H1 (cell line): ENCODE measurements around the gene MED10. TPM values are rescaled to one million over a fixed set of nuclear protein-coding genes. Genes with fewer than 3 reads are reported as not detected.

Experiments used
- CTCF ChIA-PET: fragments of 300-600 bp; sonication (Branson Sonifier 250); formaldehyde crosslinking; loops from one replicate; lab custom pipeline; 2021; ENCODE audit not compliant: partially characterized antibody; lab: Charles Lee
- POLR2A ChIA-PET: fragments of 300-600 bp; sonication (Branson Sonifier 250); formaldehyde crosslinking; loops from one replicate; lab custom pipeline; 2021; ENCODE audit warnings: inconsistent platforms; ENCODE audit not compliant: partially characterized antibody; lab: Charles Lee
- DNase-seq, 2 experiments: peaks; one replicate each; pipeline versions ENCODE4 v3.0.0 to v3.0.0-alpha.2; 2010 to 2022; ENCODE audit warnings: low spot score in 2 of 2, low read depth in 1 of 2, mixed read lengths in 1 of 2
- FAIRE-seq: peaks from 2 replicates; lab custom pipeline; 2011; peaks lifted over from hg19 to GRCh38; lab: Jason Lieb, UNC
- H2AFZ ChIP-seq: 2 replicates; pipeline ENCODE4 v1.8.1; 2012; ENCODE audit warnings: low read length, inconsistent platforms
- H2AK5ac ChIP-seq: 2 replicates; pipeline ENCODE4 v1.6.1; 2013; ENCODE audit warnings: low read depth, low read length
- H2BK120ac ChIP-seq: replicated peaks from 2 replicates; pipeline ENCODE3; 2013; ENCODE audit warnings: low read depth, low read length, inconsistent platforms
- H2BK12ac ChIP-seq: 2 replicates; pipeline ENCODE4 v1.6.1; 2013; ENCODE audit warnings: low read depth, low read length
- H2BK15ac ChIP-seq: 2 replicates; pipeline ENCODE4 v1.6.1; 2013; ENCODE audit warnings: low read length
- H2BK20ac ChIP-seq: 2 replicates; pipeline ENCODE4 v1.6.1; 2013; ENCODE audit warnings: low read length
- H2BK5ac ChIP-seq: 2 replicates; pipeline ENCODE4 v1.6.1; 2013; ENCODE audit warnings: low read depth, low read length
- H3K14ac ChIP-seq: 2 replicates; pipeline ENCODE4 v1.6.1; 2013; ENCODE audit warnings: inconsistent platforms; ENCODE audit not compliant: insufficient read length
- H3K18ac ChIP-seq: 2 replicates; pipeline ENCODE4 v1.6.1; 2013; ENCODE audit warnings: low read length; ENCODE audit errors: extremely low read depth
- H3K23ac ChIP-seq: 2 replicates; pipeline ENCODE4 v1.6.1; 2013; ENCODE audit warnings: inconsistent platforms; ENCODE audit not compliant: insufficient read length
- H3K23me2 ChIP-seq: 2 replicates; pipeline ENCODE4 v1.6.1; 2013; ENCODE audit warnings: low read depth, low read length
- H3K27ac ChIP-seq: 2 replicates; pipeline ENCODE4 v1.6.1; 2011; ENCODE audit warnings: low read depth, low read length, inconsistent platforms
- H3K27me3 ChIP-seq, 4 experiments: replicated peaks in 1 of 4; 1 replicate in 1 of 4; 2 replicates in 3 of 4; pipeline versions ENCODE4 v1.6.1 to v1.8.1; 2011 to 2013; ENCODE audit warnings: low read length in 3 of 4, mild to moderate bottlenecking in 3 of 4, inconsistent platforms in 2 of 4, mixed read lengths in 2 of 4, moderate library complexity in 1 of 4; ENCODE audit not compliant: control insufficient read depth in 3 of 4, insufficient read depth in 3 of 4; ENCODE audit errors: extremely low read depth in 1 of 4
- H3K36me3 ChIP-seq, 4 experiments: 2 replicates each; pipeline versions ENCODE4 v1.6.1 to v1.8.1; 2011 to 2013; ENCODE audit warnings: mild to moderate bottlenecking in 4 of 4, low read length in 3 of 4, moderate library complexity in 2 of 4, control low read depth in 1 of 4, inconsistent platforms in 1 of 4; ENCODE audit not compliant: insufficient read depth in 4 of 4, control insufficient read depth in 2 of 4
- H3K4ac ChIP-seq: replicated peaks from 2 replicates; pipeline ENCODE3; 2013; ENCODE audit warnings: low read length, low read depth, mixed read lengths, inconsistent platforms; ENCODE audit not compliant: insufficient read length
- H3K4me1 ChIP-seq, 4 experiments: replicated peaks in 1 of 4; 1 replicate in 1 of 4; 2 replicates in 3 of 4; pipeline versions ENCODE4 v1.6.1 to v1.8.1; 2011 to 2013; ENCODE audit warnings: low read length in 3 of 4, inconsistent platforms in 2 of 4, mixed read lengths in 1 of 4; ENCODE audit not compliant: insufficient read depth in 4 of 4, control insufficient read depth in 3 of 4
- H3K4me2 ChIP-seq, 2 experiments: 2 replicates each; pipeline versions ENCODE4 v1.6.1 to v1.8.1; 2011 to 2013; ENCODE audit warnings: low read depth in 2 of 2, low read length in 2 of 2, control low read depth in 1 of 2, inconsistent platforms in 1 of 2, mild to moderate bottlenecking in 1 of 2; ENCODE audit not compliant: insufficient read depth in 1 of 2
- H3K4me3 ChIP-seq, 4 experiments: fragments of 200-600, 300-600 bp in 1 of 4; sonication (generic), shearing (Covaris generic), sonication (Bioruptor Twin) in 1 of 4; 2 replicates each; pipeline versions ENCODE4 v1.5.1 to v1.8.1; 2011 to 2016; ENCODE audit warnings: low read length in 4 of 4, low read depth in 3 of 4, control low read depth in 2 of 4, inconsistent platforms in 2 of 4, mild to moderate bottlenecking in 2 of 4, mixed read lengths in 1 of 4, moderate library complexity in 1 of 4; ENCODE audit not compliant: insufficient read depth in 2 of 4; ENCODE audit errors: extremely low read depth in 1 of 4
- H3K56ac ChIP-seq: replicated peaks from 2 replicates; pipeline ENCODE3; 2013; ENCODE audit warnings: low read depth, mild to moderate bottlenecking, mixed read lengths, low read length, inconsistent platforms; ENCODE audit not compliant: insufficient read length
- H3K79me1 ChIP-seq: 2 replicates; pipeline ENCODE4 v1.6.1; 2013; ENCODE audit warnings: low read depth, low read length, control low read depth
- H3K79me2 ChIP-seq, 2 experiments: 2 replicates each; pipeline versions ENCODE4 v1.6.1 to v1.8.1; 2012 to 2013; ENCODE audit warnings: low read length in 2 of 2, mild to moderate bottlenecking in 2 of 2, inconsistent platforms in 1 of 2; ENCODE audit not compliant: insufficient read depth in 2 of 2, control insufficient read depth in 1 of 2
- H3K9ac ChIP-seq, 4 experiments: replicated peaks in 1 of 4; 1 replicate in 1 of 4; 2 replicates in 3 of 4; pipeline versions ENCODE4 v1.6.1 to v1.8.1; 2011 to 2013; ENCODE audit warnings: low read depth in 3 of 4, low read length in 3 of 4, control low read depth in 2 of 4, mild to moderate bottlenecking in 2 of 4, moderate library complexity in 2 of 4, inconsistent platforms in 1 of 4; ENCODE audit errors: extremely low read depth in 1 of 4
- H3K9me3 ChIP-seq, 2 experiments: 2 replicates each; pipeline versions ENCODE4 v1.6.1 to v1.8.1; 2012 to 2013; ENCODE audit warnings: mild to moderate bottlenecking in 2 of 2, moderate library complexity in 2 of 2, control low read depth in 1 of 2, inconsistent platforms in 1 of 2, low read depth in 1 of 2, low read length in 1 of 2, mixed read lengths in 1 of 2; ENCODE audit not compliant: insufficient read depth in 2 of 2
- H4K20me1 ChIP-seq, 2 experiments: replicated peaks in 1 of 2; 2 replicates each; pipeline versions ENCODE3 to v1.8.1; 2011 to 2013; ENCODE audit warnings: inconsistent platforms in 2 of 2, low read length in 2 of 2, mild to moderate bottlenecking in 1 of 2; ENCODE audit not compliant: insufficient read depth in 2 of 2, control insufficient read depth in 1 of 2
- H4K5ac ChIP-seq: 2 replicates; pipeline ENCODE4 v1.6.1; 2013; ENCODE audit warnings: low read length, low read depth, mixed read lengths, inconsistent platforms; ENCODE audit not compliant: insufficient read length
- H4K8ac ChIP-seq: 2 replicates; pipeline ENCODE4 v1.8.0; 2013; ENCODE audit warnings: mild to moderate bottlenecking, moderate library complexity, low read length, inconsistent platforms; ENCODE audit not compliant: insufficient read depth; ENCODE audit errors: extremely low read depth
- H4K91ac ChIP-seq: replicated peaks from 2 replicates; pipeline ENCODE3; 2013; ENCODE audit warnings: low read length, mixed read lengths, inconsistent platforms; ENCODE audit not compliant: insufficient read length
- CBX5 ChIP-seq: fragments of 300-800, 300-1000 bp; sonication (generic); IDR thresholded peaks from 2 replicates; pipeline ENCODE4 v1.7.1; 2016; ENCODE audit warnings: antibody characterized with exemption, low read length, low read depth
- CREB1 ChIP-seq: IDR thresholded peaks from 2 replicates; pipeline ENCODE4 v1.6.1; 2012; ENCODE audit warnings: inconsistent platforms
- FOSL1 ChIP-seq: IDR thresholded peaks from 2 replicates; pipeline ENCODE4 v1.6.1; 2011; ENCODE audit warnings: mild to moderate bottlenecking, low read depth, low read length, moderate library complexity; ENCODE audit not compliant: insufficient read depth
- HDAC2 ChIP-seq, 2 experiments: fragments of 300-600 bp in 1 of 2; sonication (generic) in 1 of 2; IDR thresholded peaks; 2 replicates each; pipeline ENCODE4 v1.6.1; 2011 to 2012; ENCODE audit warnings: low read depth in 2 of 2, low read length in 2 of 2, mild to moderate bottlenecking in 2 of 2, moderate library complexity in 2 of 2, borderline replicate concordance in 1 of 2, inconsistent platforms in 1 of 2
- KDM4A ChIP-seq: IDR thresholded peaks from one replicate; pipeline ENCODE4 v1.7.1; 2012; ENCODE audit warnings: low read depth, mild to moderate bottlenecking, moderate library complexity, low read length, inconsistent platforms; ENCODE audit not compliant: severe bottlenecking
- PHF8 ChIP-seq: fragments of 200-600 bp; sonication (generic); conservative IDR thresholded peaks from 2 replicates; pipeline ENCODE4 v1.7.1; 2012; ENCODE audit warnings: low read depth, mild to moderate bottlenecking, inconsistent platforms, low read length, moderate library complexity
- POLR2AphosphoS5 ChIP-seq: IDR thresholded peaks from 2 replicates; pipeline ENCODE4 v1.6.1; 2011; ENCODE audit warnings: low read depth, low read length
- POU5F1 ChIP-seq: IDR thresholded peaks from 2 replicates; pipeline ENCODE4 v1.6.1; 2011; ENCODE audit warnings: low read depth, mild to moderate bottlenecking, low read length, moderate library complexity
- RFX5 ChIP-seq: IDR thresholded peaks from 2 replicates; pipeline ENCODE4 v1.6.1; 2011; ENCODE audit warnings: low read depth, low read length, improper control_type of control experiment, borderline replicate concordance
- RNF2 ChIP-seq: fragments of 200-900, 300-1000 bp; sonication (generic); IDR thresholded peaks from 2 replicates; pipeline ENCODE4 v1.7.1; 2016; ENCODE audit warnings: borderline replicate concordance, low read depth, mild to moderate bottlenecking, antibody characterized with exemption, low read length; ENCODE audit not compliant: poor library complexity, severe bottlenecking; ENCODE audit errors: missing control alignments
- SIRT6 ChIP-seq: IDR thresholded peaks from one replicate; pipeline ENCODE4 v1.7.1; 2012; ENCODE audit warnings: low read length, inconsistent platforms
- SP4 ChIP-seq: IDR thresholded peaks from 2 replicates; pipeline ENCODE4 v1.6.1; 2012; ENCODE audit warnings: low read length, inconsistent platforms
- TEAD4 ChIP-seq: IDR thresholded peaks from 2 replicates; pipeline ENCODE4 v1.6.1; 2012; ENCODE audit warnings: low read depth, low read length, inconsistent platforms, mixed read lengths
- WGBS, 2 experiments: shearing (Covaris generic) in 1 of 2; methylation state at CpG; one replicate each; pipeline versions ENCODE4 v1.1.6 to v1.1.7; 2013 to 2015; ENCODE audit warnings: low lambda C conversion rate in 2 of 2, mixed read lengths in 2 of 2, inconsistent platforms in 1 of 2, low coverage in 1 of 2, missing lambda C conversion rate in 1 of 2; ENCODE audit not compliant: insufficient replicate concordance in 2 of 2, insufficient coverage in 1 of 2, insufficient read length in 1 of 2; ENCODE audit errors: extremely low coverage in 1 of 2, missing lambda C conversion rate in 1 of 2; 5-methylcytosine and 5-hydroxymethylcytosine counted together
- polyA plus RNA-seq, 7 experiments: library from polyadenylated mRNA; depleted of rRNA in 3 of 7; stranded (reverse) in 5 of 7; unstranded in 2 of 7; fragments of >200 nt in 5 of 7; fragments of 200-250 nt in 2 of 7; gene quantifications; 1 replicate in 5 of 7; 2 replicates in 1 of 7; 4 replicates in 1 of 7; pipeline versions ENCODE4 v1.2.1 to v1.2.3, GENCODE V29; 2011 to 2013; ENCODE audit warnings: missing spikeins in 2 of 7, mixed read lengths in 2 of 7
- total RNA-seq: library from RNA; stranded (reverse); fragmentation: NEBNext Ultra II Directional; extraction: Animal tissue kit (Norgen Biotek cat#: 25700); gene quantifications from 2 replicates; pipeline ENCODE4 v1.2.1, GENCODE V29; 2021

MED10 gene
- total and polyA plus RNA-seq, 2 of the 8 experiments (the other 6 are each of a cell fraction or from before 2014, with no cell fraction given) = 20.1 to 23.2 TPM

GRCh38 chr5:6322163-6322713, 56.1 kb downstream of the MED10 start:
- Histone ChIP-seq H3K4ac (no peak overlapping the region), H3K9me3 (peaks cover 4 to 11% of the 10 kb centered on the region in 2 experiments; a peak in 3 of 4 replicates), H3K4me3 (no peak overlapping the region; a peak in 1 of 8 replicates), H4K5ac (no peak overlapping the region), H3K56ac (no peak overlapping the region), H2BK120ac (no peak overlapping the region), H3K27ac (no peak overlapping the region), H3K9ac (no peak overlapping the region), H3K79me1 (no peaks in the 10 kb centered on the region), H3K23ac (no peak overlapping the region), H3K4me2 (no peak overlapping the region), H3K36me3 (no peaks in the 10 kb centered on the region), H3K4me1 (no peaks in the 10 kb centered on the region), H2BK20ac (no peak overlapping the region), H2AFZ (no peak overlapping the region), H2BK15ac (no peak overlapping the region), H3K18ac (no peak overlapping the region), H3K14ac (no peak overlapping the region), H3K79me2 (no peaks in the 10 kb centered on the region), H2AK5ac (no peak overlapping the region), H4K8ac (no peak overlapping the region), H4K20me1 (no peaks in the 10 kb centered on the region), H3K23me2 (no peaks in the 10 kb centered on the region), H4K91ac (no peak overlapping the region), H3K27me3 (peaks cover 0 to 2% (median 0%) of the 10 kb centered on the region in 4 experiments; a peak in 4 of 7 replicates), H2BK12ac (no peak overlapping the region), H2BK5ac (no peak overlapping the region)
- POLR2A ChIA-PET = no interaction called here
- FAIRE-seq = no peak
- TF ChIP-seq HDAC2 (IDR thresholded peaks at IDR 0.05; ENCODE audit: borderline replicate concordance in 1 of 2, low read depth in 2 of 2, low read length in 2 of 2) (no peak), SIRT6 (no peak), RNF2 (no peak), PHF8 (no peak), SP4 (no peak), RFX5 (no peak), CBX5 (no peak), FOSL1 (no peak), TEAD4 (no peak), POLR2AphosphoS5 (no peak), POU5F1 (no peak), KDM4A (no peak), CREB1 (no peak)
- CTCF ChIA-PET = no interaction called here
- DNase-seq = no peak
- WGBS, 2 experiments = 87% methylated on average over 20 of the region's 21 CpGs; no CpG with 5 or more reads in 1 of the 2 experiments
